ENCODE data around the gene PRPF8.
"Not testable (repeated sequence)": the region's sequence is repeated elsewhere in the genome, so short reads cannot be mapped to it uniquely, and the experiment has no call there.

The PRPF8 gene

GRCh38 chr17:1684378-1685189 is at the start of gene PRPF8:
PRPF8 (minus strand) TSS chr17:1684867; CDS start chr17:1684571, 296 bp downstream.
- DNase-seq, result peak; percentile 93 to 97 (median 96)

GRCh38 chr17:1733759-1734158 is 49.1 kb upstream of the PRPF8 start:
- DNase-seq, result no peak

GRCh38 chr17:1732833-1733321 is 48.2 kb upstream of the PRPF8 start:
- no peak for DNase-seq

GRCh38 chr17:1732241-1732832 is 47.7 kb upstream of the PRPF8 start:
- no peak for DNase-seq

- no peak for DNase-seq
These were observed 46.5 kb upstream of the PRPF8 start for GRCh38 chr17:1731194-1731506.

- no peak for DNase-seq
These were observed 45.9 kb upstream of the PRPF8 start for GRCh38 chr17:1730326-1731193.

GRCh38 chr17:1729966-1730325 is 45.3 kb upstream of the PRPF8 start:
- DNase-seq, result no peak

GRCh38 chr17:1727876-1728630 is 43.4 kb upstream of the PRPF8 start:
- no peak for DNase-seq

GRCh38 chr17:1727258-1727789 is 42.7 kb upstream of the PRPF8 start:
- no peak for DNase-seq

- DNase-seq, result no peak
These were observed 42.1 kb upstream of the PRPF8 start for GRCh38 chr17:1726626-1727257.

GRCh38 chr17:1725642-1726511 is 41.2 kb upstream of the PRPF8 start:
- DNase-seq, result no peak

GRCh38 chr17:1724869-1725641 is 40.4 kb upstream of the PRPF8 start:
- peak in 1 of 3 experiments; percentile 57 for DNase-seq

GRCh38 chr17:1724351-1724868 is 39.7 kb upstream of the PRPF8 start, which contains the start of gene WDR81:
WDR81 (plus strand) TSS chr17:1724704; CDS start chr17:1724960, 256 bp downstream.
- peak; percentile 67 to 77 (median 76) for DNase-seq

GRCh38 chr17:1722022-1722421 is 37.4 kb upstream of the PRPF8 start:
- DNase-seq, result not testable (repeated sequence)

- DNase-seq, result peak; percentile 26 to 63 (median 37)
These were observed 36.3 kb upstream of the PRPF8 start for GRCh38 chr17:1720856-1721386.

GRCh38 chr17:1718362-1719165 is 33.9 kb upstream of the PRPF8 start:
- no peak for DNase-seq

- peak; percentile 90 to 98 (median 93) for DNase-seq
These were observed 32.4 kb upstream of the PRPF8 start for GRCh38 chr17:1716912-1717695.

Data from NCI-H1417 (cell line).